Spleen (tissue), 11 donors: Measurements from ENCODE around the gene EPC2. TPM values are rescaled to one million over a fixed set of nuclear protein-coding genes. Genes with fewer than 3 reads are reported as not detected.
A peak's percentile ranks its signal among the peaks of the same experiment; 100 is the strongest.
"Not testable (repeated sequence)": the region's sequence is repeated elsewhere in the genome, so short reads cannot be mapped to it uniquely, and the experiment has no call there.

Experiments used
- DNase-seq: peaks from one replicate; pipeline ENCODE4 v3.0.0-alpha.2; 2020
- H3K27ac ChIP-seq, 8 donors: fragments of 200-600 bp; sonication (generic) in 7 of 8; 1 replicate in 4 of 8; 2 replicates in 4 of 8; pipeline versions ENCODE4 v1.5.0 to v1.8.0; 2016 to 2021; ENCODE audit warnings: inconsistent platforms in 4 of 8, mild to moderate bottlenecking in 4 of 8, moderate library complexity in 1 of 8
- H3K27me3 ChIP-seq, 7 donors: fragments of 200-600 bp; sonication (generic) in 6 of 7; replicated peaks in 1 of 7; 1 replicate in 4 of 7; 2 replicates in 3 of 7; pipeline versions ENCODE4 v1.5.0 to v1.8.0; 2016 to 2021; ENCODE audit warnings: inconsistent platforms in 3 of 7, mild to moderate bottlenecking in 1 of 7
- H3K36me3 ChIP-seq, 6 donors: fragments of 200-600 bp; sonication (generic) in 5 of 6; 1 replicate in 4 of 6; 2 replicates in 2 of 6; pipeline versions ENCODE4 v1.5.0 to v1.8.0; 2016 to 2021; ENCODE audit warnings: inconsistent platforms in 2 of 6
- H3K4me1 ChIP-seq, 6 donors: fragments of 200-600 bp; sonication (generic) in 5 of 6; 1 replicate in 3 of 6; 2 replicates in 3 of 6; pipeline versions ENCODE4 v1.5.0 to v1.8.0; 2016 to 2021; ENCODE audit warnings: inconsistent platforms in 3 of 6
- H3K4me3 ChIP-seq, 8 donors: fragments of 200-600 bp; sonication (generic) in 7 of 8; 1 replicate in 4 of 8; 2 replicates in 4 of 8; pipeline versions ENCODE4 v1.5.0 to v1.8.0; 2016 to 2021; ENCODE audit warnings: inconsistent platforms in 4 of 8, mild to moderate bottlenecking in 4 of 8, moderate library complexity in 2 of 8
- H3K9me3 ChIP-seq, 8 donors: fragments of 200-600 bp; sonication (generic) in 7 of 8; 1 replicate in 4 of 8; 2 replicates in 4 of 8; pipeline versions ENCODE4 v1.5.0 to v1.8.0; 2016 to 2021; ENCODE audit warnings: inconsistent platforms in 4 of 8
- CTCF ChIP-seq, 11 experiments: fragments of 200-600 bp in 7 of 11; fragments of 450-650 bp in 4 of 11; sonication (generic) in 4 of 11; IDR thresholded peaks in 8 of 11; conservative IDR thresholded peaks in 3 of 11; 1 replicate in 7 of 11; 2 replicates in 4 of 11; pipeline versions ENCODE4 v1.4.0 to v1.8.0; 2016 to 2021; ENCODE audit warnings: antibody characterized with exemption in 11 of 11, inconsistent platforms in 4 of 11, mild to moderate bottlenecking in 1 of 11
- POLR2A ChIP-seq, 3 donors: fragments of 450-650 bp; IDR thresholded peaks; one replicate each; pipeline ENCODE4 v1.5.1; 2017; ENCODE audit warnings: antibody characterized with exemption in 3 of 3, mild to moderate bottlenecking in 1 of 3
- POLR2AphosphoS5 ChIP-seq, 3 donors: sonication (generic); formaldehyde crosslinking; IDR thresholded peaks; one replicate each; pipeline ENCODE4 v1.5.1; 2017; ENCODE audit warnings: antibody characterized with exemption in 3 of 3
- WGBS, 5 donors: extraction: QIAGEN DNeasy Blood & Tissue Kit in 3 of 5; methylation state at CpG; one replicate each; pipeline versions ENCODE4 v1.1.5 to v1.1.7; 2013 to 2018; 5-methylcytosine and 5-hydroxymethylcytosine counted together
- intact Hi-C: fragments of 100-400 bp; cut with DNase I; formaldehyde crosslinking; loops from one replicate; pipeline ENCODE4 v1.15.0; 2023; ENCODE audit warnings: low total_unique reads
- polyA plus RNA-seq, 3 donors: library from polyadenylated mRNA; stranded (reverse); fragments of 200-250 nt; gene quantifications; one replicate each; pipeline ENCODE4 v1.2.1, GENCODE V29; 2013
- total RNA-seq, 7 donors: library from RNA; depleted of rRNA in 3 of 7; stranded (reverse); fragments of >200 nt in 3 of 7; fragmentation: NEBNext Ultra II Directional in 4 of 7; extraction: Animal tissue kit (Norgen Biotek cat#: 25700) in 4 of 7; gene quantifications; one replicate each; pipeline versions ENCODE4 v1.1.0 to v1.2.1, GENCODE V29; 2016 to 2021
- donor health status: healthy with polysubstance abuse.
- donor health status: DM: no; HTN: no; CAD: no; lungs with moderate emphysema.
- donor health status: DM: no; HTN: no; CAD: no.
- donor health status: Bipolar disorder and iron deficiency.
- donor health status: healthy.
- donor health status: DM: no; HTN: no; CAD: no.
- donor health status: DM: yes; HTN: yes; CAD: no.

Gene EPC2
- total and polyA plus RNA-seq, 10 donors = 7.4 to 49.0 (median 40.7) TPM

GRCh38 chr2:148654435-148654834 is 9.9 kb downstream of the EPC2 start:
- Histone ChIP-seq H3K36me3 (no peaks in the 10 kb centered on the region), H3K27ac (peak overlapping the region in 3 of 8 donors; percentile 15 to 35 (median 19)), H3K4me3 (no peak overlapping the region), H3K9me3 (no peaks in the 10 kb centered on the region), H3K4me1 (peaks cover 75 to 100% (median 95%) of the 10 kb centered on the region in 6 donors), H3K27me3 (no peaks in the 10 kb centered on the region)
- DNase-seq = no peak
- WGBS, 5 donors = 71 to 91% (median 84%) methylated on average over 6 of the region's 6 CpGs
- intact Hi-C loops = loop anchor here (10.0 kb wide), 1 partner anchor 640 kb away; no protein-coding TSS in a partner anchor
- TF ChIP-seq CTCF (IDR thresholded peaks at IDR 0.05 in 8 of 11, conservative IDR thresholded peaks at IDR 0.05 in 3 of 11) (no peak), POLR2A (IDR thresholded peaks at IDR 0.05) (no peak), POLR2AphosphoS5 (IDR thresholded peaks at IDR 0.05) (no peak)

DNA sequence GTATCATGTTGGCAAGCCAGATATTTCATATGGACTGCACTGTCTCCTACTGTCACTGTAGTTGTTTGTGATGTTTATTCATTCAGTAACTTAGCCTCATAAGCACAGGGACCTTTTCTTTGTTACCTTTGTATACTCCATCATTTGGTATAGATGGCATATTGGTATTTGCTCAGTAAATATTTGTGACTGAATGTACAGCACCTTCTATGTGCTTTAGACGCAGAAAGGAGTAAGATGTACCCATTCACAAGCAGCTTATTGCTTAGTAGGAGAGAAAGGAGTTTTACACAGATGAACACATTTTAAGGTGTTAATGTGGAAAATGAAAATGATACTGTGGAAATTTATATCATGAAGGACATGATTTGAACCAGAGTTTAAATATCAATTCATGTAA is 12.0 kb downstream of the EPC2 start:
- DNase-seq = no peak
- H3K27me3 ChIP-seq = no peaks in the 10 kb centered on the region
- TF ChIP-seq CTCF (IDR thresholded peaks at IDR 0.05 in 8 of 11, conservative IDR thresholded peaks at IDR 0.05 in 3 of 11) = no peak
- H3K9me3 ChIP-seq = no peaks in the 10 kb centered on the region
- intact Hi-C loops = loop anchor here (10.0 kb wide), 1 partner anchor 642 kb away; no protein-coding TSS in a partner anchor
- no peak overlapping the region for H3K27ac ChIP-seq
- WGBS, 5 donors = 91 to 100% (median 93%) methylated on average over 1 of the region's 1 CpG
- H3K4me1 ChIP-seq = peaks cover 71 to 100% (median 96%) of the 10 kb centered on the region in 6 donors
- H3K4me3 ChIP-seq = no peak overlapping the region
- H3K36me3 ChIP-seq = no peaks in the 10 kb centered on the region

DNA sequence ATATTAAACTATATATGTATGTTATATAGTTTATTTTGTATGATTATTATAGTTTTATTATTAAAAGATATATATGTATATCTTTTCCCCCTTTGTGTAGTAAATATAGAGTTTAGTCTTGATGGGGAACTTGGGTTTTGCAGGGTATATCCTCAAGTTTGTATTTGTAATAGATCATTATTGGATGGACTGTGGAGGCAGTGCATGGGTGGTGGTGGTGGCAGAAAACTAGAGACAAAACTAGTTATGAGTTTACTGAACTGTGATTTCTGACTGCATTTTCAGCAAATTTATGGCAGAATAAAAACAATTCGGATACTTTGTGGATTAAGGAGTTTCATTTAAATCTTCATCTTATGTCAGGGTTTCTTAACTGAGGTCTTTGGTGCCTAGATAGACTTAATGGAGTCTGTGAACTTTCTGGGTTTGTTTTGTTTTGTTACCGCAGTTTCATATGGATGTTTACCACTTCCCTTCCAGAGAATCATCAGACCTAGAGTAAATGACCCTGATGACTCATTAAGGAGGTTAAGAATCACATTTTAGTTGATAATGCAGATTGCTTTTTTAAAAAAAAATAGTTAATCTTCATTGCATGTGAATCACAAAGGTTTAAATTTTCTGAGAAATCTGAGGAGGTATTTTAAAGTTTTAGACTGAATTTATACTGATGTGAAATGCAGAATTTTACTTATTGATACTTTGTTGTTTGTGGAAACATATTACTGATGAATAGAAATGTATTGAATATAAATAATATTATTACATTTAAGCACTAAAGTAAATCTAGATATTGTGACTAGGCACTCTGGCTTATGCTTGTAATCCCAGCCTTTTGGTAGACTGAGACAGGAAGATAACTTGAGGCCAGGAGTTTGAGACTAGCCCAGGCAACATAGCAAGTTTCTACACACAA is 14.5 kb downstream of the EPC2 start:
- Histone ChIP-seq H3K27ac (peak overlapping the region in 4 of 8 donors; percentile 19 to 54 (median 34)), H3K4me3 (peak overlapping the region in 1 of 8 donors; percentile 15), H3K4me1 (peaks cover 47 to 81% (median 74%) of the 10 kb centered on the region in 6 donors), H3K36me3 (no peaks in the 10 kb centered on the region), H3K27me3 (no peaks in the 10 kb centered on the region), H3K9me3 (peaks cover 0 to 3% (median 0%) of the 10 kb centered on the region in 8 donors)
- TF ChIP-seq CTCF (IDR thresholded peaks at IDR 0.05 in 8 of 11, conservative IDR thresholded peaks at IDR 0.05 in 3 of 11) (no peak), POLR2A (IDR thresholded peaks at IDR 0.05) (no peak), POLR2AphosphoS5 (IDR thresholded peaks at IDR 0.05) (no peak)
- intact Hi-C loops = loop anchor here (10.0 kb wide), 1 partner anchor 644 kb away; no protein-coding TSS in a partner anchor
- no peak for DNase-seq
- WGBS, 5 donors = 27 to 57% (median 50%) methylated on average over 2 of the region's 2 CpGs

- H3K27ac ChIP-seq = no peak overlapping the region
- H3K4me3 ChIP-seq = no peak overlapping the region
- no peak for DNase-seq
- peaks cover 39 to 81% (median 67%) of the 10 kb centered on the region in 6 donors for H3K4me1 ChIP-seq
- H3K27me3 ChIP-seq = no peaks in the 10 kb centered on the region
- H3K9me3 ChIP-seq = peaks cover 0 to 3% (median 0%) of the 10 kb centered on the region in 8 donors
- no peaks in the 10 kb centered on the region for H3K36me3 ChIP-seq
- intact Hi-C loops = no loop called here
- no peak for TF ChIP-seq POLR2AphosphoS5 (IDR thresholded peaks at IDR 0.05)
- TF ChIP-seq CTCF (IDR thresholded peaks at IDR 0.05 in 8 of 11, conservative IDR thresholded peaks at IDR 0.05 in 3 of 11) = no peak
- TF ChIP-seq POLR2A (IDR thresholded peaks at IDR 0.05) = no peak
Measured at GRCh38 chr2:148660999-148661398, 16.4 kb downstream of the EPC2 start.

- DNase-seq, H3K27ac ChIP-seq, H3K27me3 ChIP-seq, H3K9me3 ChIP-seq, H3K36me3 ChIP-seq, intact Hi-C loops, H3K4me3 ChIP-seq: not testable (repeated sequence)
- H3K4me1 ChIP-seq = peaks cover 34 to 81% (median 67%) of the 10 kb centered on the region in 6 donors
- WGBS, 5 donors = 96 to 99% (median 97%) methylated on average over 8 of the region's 8 CpGs
Measured at GRCh38 chr2:148662332-148662731, 17.8 kb downstream of the EPC2 start.
